GM12892 (cell line): Measurements from ENCODE around the gene LTBP4.

Experiments
- POLR2A ChIP-seq: IDR thresholded peaks from 2 replicates; pipeline ENCODE4 v1.6.1; 2011; ENCODE audit warnings: low read depth, low read length, control low read depth
- POLR2AphosphoS5 ChIP-seq: IDR thresholded peaks from 2 replicates; pipeline ENCODE4 v1.6.1; 2011; ENCODE audit warnings: low read depth, low read length, control low read depth
- TAF1 ChIP-seq: IDR thresholded peaks from 2 replicates; pipeline ENCODE4 v1.6.1; 2011; ENCODE audit warnings: low read depth, mild to moderate bottlenecking, control low read depth, low read length, borderline replicate concordance

- TF ChIP-seq POLR2A (no peak), TAF1 (no peak), POLR2AphosphoS5 (no peak)
Observed at GRCh38 chr19:40608957-40609356, 7.8 kb downstream of the LTBP4 start.
